22Rv1 (cell line): Measurements from ENCODE around the gene HOXD10.

Experiments used
- CTCF ChIP-seq: fragments of 450-650 bp; IDR thresholded peaks from 2 replicates; pipeline ENCODE4 v1.5.1; 2017; ENCODE audit warnings: mild to moderate bottlenecking
- ZFX ChIP-seq: fragments of 450-650 bp; IDR thresholded peaks from 2 replicates; pipeline ENCODE4 v1.6.1; 2017; ENCODE audit warnings: antibody characterized with exemption, borderline replicate concordance

GRCh38 chr2:176123411-176124109 lies 7.0 kb downstream of the HOXD10 start:
- TF ChIP-seq CTCF, result no peak
- no peak for TF ChIP-seq ZFX
